OCI-M2 (cell line): ENCODE results near the gene PTPN4.

Experiments used
- DNase-seq: peaks from one replicate; lab custom pipeline; 2025; ENCODE audit not compliant: unreplicated experiment; lab: John Stamatoyannopoulos, UW

Gene PTPN4

DNA sequence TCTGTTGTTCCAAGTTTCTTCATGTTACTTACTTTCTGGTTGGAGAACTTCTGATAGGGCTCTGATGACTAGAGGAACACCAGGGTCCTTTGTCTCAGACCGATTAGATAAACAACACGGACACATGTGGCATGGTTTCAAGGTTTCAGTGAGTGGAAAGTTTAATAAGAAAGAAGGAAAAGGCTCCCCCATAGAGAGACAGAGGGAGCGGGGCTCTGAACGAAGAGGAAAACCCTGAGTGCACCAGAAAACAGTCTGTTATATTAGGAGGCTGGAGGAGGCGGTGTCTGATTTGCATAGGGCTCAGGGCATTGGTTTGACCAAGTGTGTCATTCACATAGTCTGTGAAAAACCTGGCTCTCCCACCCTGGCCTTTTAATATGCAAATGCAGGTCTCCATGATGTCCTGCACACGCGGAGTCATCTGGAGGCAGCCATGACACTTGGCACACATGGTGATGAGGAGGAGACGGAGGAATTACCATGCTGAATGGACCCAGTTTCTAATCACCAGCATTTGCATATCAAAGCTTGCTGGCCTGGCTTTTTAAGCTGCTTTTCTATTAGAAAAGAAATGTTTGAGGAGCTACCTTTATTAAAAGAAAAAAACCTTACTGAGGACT is 94.2 kb downstream of the PTPN4 start:
- no peak for DNase-seq

DNA sequence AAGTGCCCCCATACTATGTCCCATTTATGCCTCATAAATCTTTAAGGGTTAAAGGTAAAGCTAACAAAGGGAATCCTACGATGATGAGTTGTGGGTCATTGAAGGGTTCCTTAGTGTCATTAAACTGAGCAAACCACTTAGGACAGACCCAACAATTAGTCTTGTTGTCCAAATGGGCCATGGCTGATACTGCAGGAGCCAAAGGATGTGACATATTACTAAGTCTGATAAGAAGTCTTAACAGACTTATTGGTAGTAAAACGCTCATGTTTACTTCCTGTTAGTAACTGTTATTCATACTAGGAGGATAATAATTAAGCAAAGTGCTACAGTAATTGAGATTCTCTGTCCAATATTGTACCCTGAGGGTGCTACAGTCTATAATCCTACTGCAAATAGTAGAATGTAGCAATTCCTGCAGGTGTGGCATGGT is 96.8 kb downstream of the PTPN4 start:
- no peak for DNase-seq

DNA sequence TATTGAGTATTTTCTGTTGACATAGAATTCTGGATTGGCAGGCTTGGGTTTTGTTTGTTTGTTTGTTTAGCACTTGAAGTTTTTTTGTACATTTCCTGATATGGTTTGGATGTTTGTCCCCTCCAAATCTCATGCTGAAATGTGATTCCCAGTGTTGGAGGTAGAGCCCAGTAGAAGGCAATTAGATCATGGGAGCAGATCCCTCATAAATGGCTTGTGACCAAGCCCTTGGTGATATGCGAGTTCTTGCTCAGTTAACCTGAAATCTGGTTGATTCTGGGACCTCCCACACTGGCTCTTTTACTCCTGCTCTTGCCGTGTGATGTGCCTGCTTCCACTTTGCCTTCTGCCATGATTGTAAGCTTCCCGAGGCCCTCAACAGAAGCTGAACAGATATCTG is 98.0 kb downstream of the PTPN4 start:
- no peak for DNase-seq

DNA sequence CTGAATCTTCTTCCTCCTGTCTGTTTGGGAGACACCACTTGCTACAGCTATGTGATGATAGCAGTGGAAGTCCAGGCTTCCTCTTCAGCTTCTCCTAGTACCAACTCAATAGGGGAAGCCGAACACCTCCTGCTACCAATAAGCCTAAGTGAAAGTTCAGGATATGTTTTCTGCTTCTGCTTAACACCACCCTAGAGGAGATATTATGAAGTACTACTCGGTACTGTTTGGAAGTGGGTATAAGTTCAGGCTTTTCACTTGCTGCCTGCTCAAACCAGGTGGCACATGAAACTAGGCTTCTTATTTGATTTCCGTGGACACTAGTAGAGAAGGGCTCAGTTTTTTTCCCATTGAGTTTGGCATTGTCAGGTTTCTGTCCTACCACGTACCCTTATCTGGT is 99.8 kb downstream of the PTPN4 start:
- DNase-seq: no peak

DNA sequence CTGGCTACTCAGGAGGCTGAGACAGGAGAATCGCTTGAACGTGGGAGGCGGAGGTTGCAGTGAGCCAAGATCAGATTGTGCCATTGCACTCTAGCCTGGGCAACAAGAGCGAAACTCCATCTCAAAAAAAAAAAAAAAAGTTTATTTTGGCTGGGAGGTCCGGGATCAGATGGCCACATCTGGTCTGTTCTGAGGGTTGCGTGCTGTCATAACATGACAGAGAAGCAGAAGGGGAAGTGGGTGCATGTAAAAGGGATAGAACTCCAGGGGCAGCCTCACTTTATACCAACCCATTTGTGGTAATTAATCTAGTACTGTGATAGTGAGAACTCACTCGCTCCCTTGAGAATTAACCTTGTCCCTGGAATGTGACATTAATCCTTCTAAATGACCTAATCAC is 101.2 kb downstream of the PTPN4 start:
- no peak for DNase-seq

DNA sequence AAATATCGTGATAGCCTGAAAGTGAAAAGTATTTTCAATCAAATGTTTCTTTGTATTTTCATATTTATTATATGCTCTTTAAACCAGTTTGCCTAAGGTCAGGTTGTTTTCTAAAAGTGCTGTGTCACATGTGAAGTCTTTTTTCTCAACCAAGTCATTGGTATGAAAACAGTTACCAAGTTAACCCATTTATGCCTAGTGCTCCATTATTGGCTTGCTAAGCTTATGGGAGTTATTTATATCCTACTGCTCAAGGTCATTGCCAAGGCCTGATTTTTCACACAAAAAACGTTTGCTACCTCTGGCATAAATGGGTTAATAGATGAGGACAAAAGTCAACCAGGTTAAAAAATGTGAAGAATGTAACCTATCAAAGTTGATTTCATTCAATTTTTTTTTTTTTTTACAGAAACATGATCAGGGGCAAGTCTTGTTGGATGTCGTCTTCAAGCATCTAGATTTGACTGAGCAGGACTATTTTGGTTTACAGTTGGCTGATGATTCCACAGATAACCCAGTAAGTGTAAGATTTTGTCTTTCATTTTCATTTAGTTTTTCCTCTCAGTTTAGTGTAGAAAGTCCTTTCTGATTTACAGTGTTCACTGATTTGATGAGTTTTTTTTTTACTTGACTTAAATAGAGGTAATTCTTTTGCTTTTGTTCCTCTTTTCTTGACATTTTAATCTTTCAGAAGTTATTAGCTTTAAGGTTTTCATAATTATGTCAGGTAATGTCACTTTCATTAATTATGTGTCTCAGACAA is 102.6 kb downstream of the PTPN4 start:
- DNase-seq: no peak

DNA sequence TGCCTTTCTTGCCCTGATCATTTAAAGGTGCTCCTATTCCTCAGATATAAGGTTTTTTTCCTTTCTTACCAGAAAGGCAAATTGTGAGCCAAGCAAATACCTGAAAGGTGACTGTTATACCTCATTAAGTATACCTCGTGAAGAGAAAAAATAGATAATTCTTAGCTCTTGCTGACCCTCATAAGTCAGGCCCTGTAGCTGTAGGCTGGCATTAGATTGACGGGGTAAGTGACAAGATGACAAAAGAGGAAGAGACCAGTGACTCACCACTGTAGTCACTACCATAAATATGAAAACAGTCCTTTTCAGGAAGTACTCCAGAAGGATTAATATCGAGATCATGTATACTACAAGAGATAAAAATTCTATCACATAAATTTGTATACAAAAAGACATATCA is 104.6 kb downstream of the PTPN4 start:
- DNase-seq: no peak

DNA sequence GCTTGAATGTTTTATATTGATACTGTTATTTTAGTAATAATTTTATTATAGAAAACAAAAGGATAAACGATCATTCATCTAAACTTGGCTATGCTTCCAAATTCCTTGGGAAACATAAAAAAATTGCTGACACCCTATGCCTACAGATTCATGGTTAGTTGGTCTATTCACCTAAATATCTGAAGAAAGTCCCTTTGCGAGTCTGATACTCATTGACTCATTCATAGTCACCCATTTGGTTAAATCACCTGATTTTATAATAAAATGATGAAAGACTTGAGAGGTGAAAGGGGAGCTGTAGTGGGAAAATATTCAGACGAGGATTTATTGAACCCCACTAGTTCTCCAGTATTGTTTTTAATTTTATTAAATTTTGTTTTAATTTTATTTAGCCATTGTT is 112.0 kb downstream of the PTPN4 start:
- no peak for DNase-seq

DNA sequence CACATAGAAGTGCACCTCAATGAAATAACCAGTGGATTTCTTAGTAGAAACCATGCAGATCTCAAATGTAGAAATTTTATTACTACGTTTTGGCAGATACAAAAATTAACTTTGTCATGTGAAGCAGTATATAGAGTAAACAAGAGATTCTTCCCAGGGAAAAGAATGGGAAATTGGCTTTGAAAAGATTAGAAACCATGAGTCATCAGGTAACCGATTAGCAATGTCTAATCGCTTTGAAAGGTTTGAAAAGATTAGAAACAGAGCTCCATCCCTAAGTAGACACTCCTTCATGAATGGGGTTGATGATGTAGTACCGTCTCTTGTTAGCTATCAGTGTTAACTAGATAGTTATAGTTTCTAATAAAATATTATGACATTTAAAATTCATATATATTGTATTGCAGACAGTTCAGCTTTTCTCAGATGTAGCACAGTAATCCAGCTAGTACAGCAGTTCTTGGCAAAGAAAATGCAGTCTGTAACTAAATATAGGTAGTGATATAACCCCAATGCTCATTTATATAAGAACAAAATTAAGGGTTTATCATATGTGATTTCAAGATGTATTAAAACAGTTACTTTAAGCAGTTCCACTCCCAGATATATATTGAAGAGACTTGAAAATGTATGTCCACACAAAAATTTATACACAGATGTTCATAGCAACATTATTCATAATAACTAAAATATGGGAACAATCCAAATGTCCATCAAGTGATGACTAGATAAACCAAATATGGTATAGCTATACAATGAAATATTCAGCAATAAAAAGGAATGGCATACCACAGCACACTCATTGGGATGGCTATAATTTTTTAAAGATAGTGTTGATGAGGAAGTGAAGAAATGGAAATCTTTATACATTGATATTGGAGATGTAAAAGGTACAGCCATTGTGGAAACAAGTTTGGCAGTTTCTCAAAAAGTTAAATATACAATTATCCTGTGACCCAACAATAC is 113.9 kb downstream of the PTPN4 start:
- DNase-seq: no peak

DNA sequence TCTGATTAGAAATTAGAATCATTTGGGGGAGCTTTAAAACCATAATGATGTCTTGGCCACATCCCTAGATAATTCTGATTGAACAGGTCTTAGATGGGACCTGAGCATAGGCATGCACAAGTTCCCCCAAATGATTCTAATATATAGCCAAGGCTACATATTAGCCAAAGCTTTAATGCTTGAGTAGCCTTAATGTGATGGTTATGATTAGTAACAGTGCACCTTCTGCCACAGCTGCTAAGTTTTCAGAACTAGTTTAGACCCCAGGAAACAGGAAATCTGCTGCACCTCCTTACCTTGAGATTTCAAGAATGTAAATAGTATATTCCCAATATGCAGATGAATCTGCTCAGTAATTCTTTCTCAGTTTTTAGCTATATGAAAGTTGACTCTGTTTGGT is 119.8 kb downstream of the PTPN4 start:
- DNase-seq: no peak

DNA sequence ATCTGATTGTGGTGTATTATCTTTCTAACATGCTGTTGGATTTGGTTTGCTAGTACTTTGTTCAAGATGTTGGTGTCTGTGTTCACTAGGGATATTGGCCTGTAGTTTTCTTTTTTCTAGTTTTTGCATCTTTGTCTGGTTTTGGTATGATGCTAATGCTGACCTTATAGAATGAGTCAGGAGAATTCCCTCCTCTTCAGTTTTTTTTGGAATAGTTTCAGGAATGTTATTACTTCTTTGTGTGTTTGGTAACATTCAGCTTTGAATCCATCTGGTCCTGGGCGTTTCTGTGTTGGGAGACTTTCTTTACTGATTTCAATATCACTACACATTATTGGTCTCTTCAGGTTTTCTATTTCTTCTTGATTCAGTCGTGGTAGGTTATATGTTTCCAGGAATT is 129.0 kb downstream of the PTPN4 start:
- no peak for DNase-seq

DNA sequence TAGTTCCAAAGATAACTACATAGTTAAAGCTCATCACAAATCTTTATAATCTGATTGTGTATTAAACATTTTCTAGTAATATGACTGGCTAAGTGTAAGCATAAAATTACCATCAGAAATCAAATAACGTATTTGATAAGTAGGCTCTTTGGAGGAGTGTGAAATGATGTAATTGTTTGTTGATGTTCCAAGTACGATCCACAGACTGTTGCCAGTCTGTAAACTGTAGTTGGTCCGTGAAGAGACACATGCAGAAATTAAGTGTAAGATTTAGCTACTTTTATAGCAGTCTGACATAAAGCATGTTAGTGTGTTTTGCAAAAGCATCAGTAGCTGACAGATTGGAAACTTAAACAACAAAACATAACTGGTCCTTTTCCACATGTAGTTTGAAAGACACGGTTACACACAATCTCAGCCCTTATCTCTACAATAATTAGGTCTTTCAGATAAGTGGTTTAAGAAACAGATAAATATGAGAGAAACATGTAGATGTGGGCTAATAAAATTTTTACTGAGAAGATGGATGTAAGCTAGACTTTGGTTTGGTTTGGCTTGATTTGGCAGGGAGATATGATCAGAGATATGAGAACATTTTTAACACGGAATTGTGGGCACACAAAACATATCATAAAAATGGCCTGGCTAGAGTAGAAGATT is 138.1 kb downstream of the PTPN4 start:
- DNase-seq: no peak

DNA sequence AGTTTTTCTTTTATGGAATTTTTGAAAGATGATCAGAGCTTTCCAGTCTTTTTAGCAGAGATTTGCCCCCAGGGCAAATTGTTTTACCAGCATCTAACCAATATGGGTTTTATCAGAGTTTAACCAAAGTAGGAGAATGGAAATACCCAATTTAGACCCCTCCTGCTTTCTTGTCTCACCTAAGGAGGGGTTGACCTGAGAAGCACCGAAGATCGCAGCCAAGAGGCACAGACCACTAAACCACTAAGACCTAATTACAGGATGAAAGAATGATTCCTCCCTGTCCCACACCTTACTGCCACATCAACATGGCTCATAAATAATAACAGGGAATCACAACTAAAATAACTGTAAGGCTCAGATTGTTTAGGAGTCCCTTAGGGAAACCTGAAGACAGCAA is 141.3 kb downstream of the PTPN4 start:
- no peak for DNase-seq

DNA sequence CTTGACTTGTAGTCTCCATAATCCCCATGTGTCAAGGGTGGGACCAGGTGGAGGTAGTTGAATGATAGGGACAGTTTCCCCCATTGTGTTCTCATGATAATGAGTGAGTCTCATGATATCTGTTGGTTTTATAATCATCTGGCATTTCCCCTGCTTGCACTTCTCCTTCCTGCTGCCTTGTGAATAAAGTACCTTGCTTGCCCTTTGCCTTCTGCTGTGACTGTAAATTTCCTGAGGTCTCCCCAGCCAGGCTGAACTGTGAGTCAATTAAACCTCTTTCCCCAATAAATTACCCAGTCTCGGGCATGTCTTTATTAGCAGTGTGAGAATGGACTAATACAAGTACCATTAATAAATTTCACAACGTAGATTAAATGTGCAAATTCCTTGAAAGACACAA is 150.8 kb downstream of the PTPN4 start:
- DNase-seq: no peak

DNA sequence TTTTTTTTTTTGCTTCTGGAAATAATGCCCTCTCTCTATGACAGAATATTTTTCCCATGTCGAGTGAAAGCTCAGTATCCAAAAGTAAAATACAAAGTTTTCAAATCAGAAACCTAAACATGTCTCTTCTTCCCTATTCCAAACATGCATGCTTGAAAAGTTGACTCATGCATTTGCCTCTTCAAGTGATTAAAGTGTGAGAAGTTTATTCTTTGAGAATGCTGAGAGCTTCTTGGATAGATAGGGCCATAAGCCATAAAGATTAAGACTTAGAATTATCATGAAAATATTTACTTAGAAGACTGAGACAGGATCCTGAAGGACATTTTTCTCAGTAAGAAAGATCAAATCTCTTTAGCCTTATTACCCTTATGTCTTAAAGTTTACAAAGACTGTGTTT is 154.5 kb downstream of the PTPN4 start:
- DNase-seq: no peak

DNA sequence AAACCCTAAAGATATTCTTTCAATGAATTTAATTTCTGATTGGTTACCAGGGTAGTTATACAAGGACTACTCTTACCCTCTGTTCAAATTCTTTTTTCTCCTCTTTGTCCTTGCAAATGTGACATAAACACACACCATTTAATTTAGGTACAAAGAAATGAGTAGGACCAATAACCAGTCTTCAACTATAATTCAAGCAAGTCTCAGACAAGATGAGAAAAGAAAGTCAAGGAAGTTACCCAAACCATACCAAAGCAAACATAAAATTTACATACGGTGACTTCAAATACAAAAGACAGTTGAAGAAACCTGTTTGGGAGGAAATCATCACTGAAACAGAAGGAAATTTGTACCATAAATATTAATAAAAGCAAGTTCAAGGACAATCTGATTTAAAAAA is 162.1 kb downstream of the PTPN4 start:
- no peak for DNase-seq

DNA sequence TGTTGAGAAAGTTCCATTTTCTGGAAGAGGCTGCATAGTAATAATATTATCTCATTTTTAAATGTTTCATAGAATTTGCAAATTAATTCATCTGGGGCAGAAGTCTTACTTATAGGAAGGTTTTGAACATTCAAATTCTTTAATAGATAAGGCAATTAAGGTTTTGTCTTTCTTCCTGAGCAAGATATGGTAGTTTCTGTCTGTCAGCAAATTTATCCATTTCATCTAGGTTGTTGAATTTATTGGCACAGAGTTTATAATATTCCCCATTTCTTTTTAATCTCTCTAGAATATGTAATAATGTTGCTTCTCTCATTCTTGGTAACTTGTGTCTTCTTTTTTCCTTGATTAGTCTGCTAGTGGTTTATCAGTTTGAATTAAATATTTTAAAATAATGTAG is 163.0 kb downstream of the PTPN4 start:
- DNase-seq: no peak

DNA sequence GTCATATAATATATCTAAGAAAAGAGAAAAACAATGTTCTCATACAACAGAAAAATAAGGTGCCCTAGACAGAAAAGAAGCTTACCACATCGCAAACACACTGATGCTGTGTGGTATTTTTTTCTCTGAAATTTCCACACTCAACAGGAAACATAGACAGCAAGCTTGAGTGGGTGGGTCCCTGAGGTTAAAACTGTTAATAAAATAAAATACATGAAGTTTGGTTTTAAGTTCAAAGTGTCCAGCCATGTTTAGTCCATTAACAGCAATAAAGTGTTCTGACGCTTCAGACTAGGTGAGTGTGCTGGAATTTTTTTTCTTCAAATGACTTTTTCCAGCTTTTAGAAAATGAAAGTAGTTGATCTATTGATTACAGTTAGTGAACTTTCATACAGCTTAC is 169.8 kb downstream of the PTPN4 start:
- no peak for DNase-seq

DNA sequence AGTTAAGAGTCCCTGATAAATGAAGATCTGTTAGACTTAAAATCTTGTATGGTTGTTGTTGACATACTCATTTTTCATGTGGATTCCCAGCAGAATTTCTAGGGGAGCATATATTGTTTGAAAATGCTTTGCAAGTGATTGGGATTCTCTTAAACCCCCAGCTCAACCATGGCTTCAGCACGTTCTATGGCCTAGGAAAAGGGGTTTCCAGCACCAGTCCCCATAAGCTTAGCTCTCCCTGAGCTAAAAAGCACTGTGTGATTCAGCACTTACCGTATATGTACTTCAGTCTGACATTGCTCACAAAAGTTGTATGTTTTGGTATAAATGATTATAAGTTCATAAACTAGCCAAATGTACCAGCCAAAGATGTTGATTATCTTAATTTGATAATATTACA is 173.1 kb downstream of the PTPN4 start:
- DNase-seq: no peak

DNA sequence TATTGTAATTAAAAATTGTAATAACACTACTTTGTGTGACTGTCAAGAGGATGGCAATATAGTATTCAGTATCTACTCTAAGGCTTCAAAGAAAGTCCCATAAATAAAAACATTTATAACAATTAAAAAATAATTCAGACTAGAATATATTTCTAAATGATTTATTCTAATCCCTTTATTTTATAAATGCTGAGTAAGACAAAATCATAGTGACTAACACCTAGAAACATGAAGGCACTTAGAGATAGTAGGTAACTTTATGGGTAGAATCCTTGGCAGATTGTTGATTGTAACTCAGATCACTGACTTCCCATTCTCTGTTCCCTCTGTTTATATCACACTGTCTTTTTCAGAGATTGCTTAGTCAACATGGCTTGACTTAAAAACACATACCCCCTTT is 174.6 kb downstream of the PTPN4 start:
- no peak for DNase-seq

DNA sequence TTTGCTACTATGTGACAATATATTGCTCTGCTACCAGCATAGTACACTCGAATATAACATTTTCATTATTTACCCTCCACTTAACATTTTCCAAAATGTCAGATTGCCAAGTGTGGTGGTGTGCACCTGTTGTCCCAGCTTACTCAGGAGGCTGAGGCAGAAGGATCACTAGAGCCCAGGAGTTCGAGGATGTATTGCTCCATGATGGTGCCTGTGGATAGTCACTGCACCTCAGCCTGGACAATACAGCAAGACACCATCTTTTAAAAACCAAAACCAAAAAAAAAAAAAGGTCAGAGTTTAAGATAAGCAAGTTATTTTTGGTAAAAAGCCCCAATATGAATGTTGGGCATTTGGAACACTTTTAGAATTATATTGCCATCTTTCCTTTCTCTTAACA is 178.0 kb downstream of the PTPN4 start:
- no peak for DNase-seq
